A673 (cell line): ENCODE results near the gene INAFM1. TPM values are rescaled to one million over a fixed set of nuclear protein-coding genes. Genes with fewer than 3 reads are reported as not detected.

Experiments used
- BruUV-seq: library from RNA; stranded (reverse); fragments of 400-500 nt; replicated peaks from 2 replicates; lab custom pipeline; 2021; lab: Mats Ljungman, UMichigan
- CTCF ChIA-PET: fragments of 300-600 bp; sonication (Branson Sonifier 250); formaldehyde crosslinking; loops from one replicate; lab custom pipeline; 2022; ENCODE audit warnings: antibody characterized with exemption; lab: Charles Lee
- POLR2A ChIA-PET: fragments of 300-600 bp; sonication (Branson Sonifier 250); formaldehyde crosslinking; loops from one replicate; lab custom pipeline; 2022; ENCODE audit warnings: antibody characterized with exemption; ENCODE audit not compliant: low non-redundant PET; lab: Charles Lee
- DNase-seq: peaks from one replicate; pipeline ENCODE4 v3.0.0-alpha.2; 2015; ENCODE audit warnings: low spot score
- H3K27ac ChIP-seq: fragments of 200-600 bp; sonication (generic); 2 replicates; pipeline ENCODE4 v1.5.1; 2016; ENCODE audit warnings: mixed run types, low read depth, mild to moderate bottlenecking, mixed read lengths, antibody characterized with exemption, low read length; ENCODE audit not compliant: poor library complexity, severe bottlenecking
- H3K27me3 ChIP-seq: fragments of 200-600 bp; sonication (generic); replicated peaks from 2 replicates; pipeline ENCODE4 v1.6.1; 2017; ENCODE audit warnings: mixed run types, low read depth, mild to moderate bottlenecking, mixed read lengths, antibody characterized with exemption, low read length; ENCODE audit not compliant: insufficient read depth, poor library complexity
- H3K36me3 ChIP-seq: fragments of 200-600 bp; sonication (generic); 2 replicates; pipeline ENCODE4 v1.6.1; 2016; ENCODE audit warnings: mixed run types, mild to moderate bottlenecking, mixed read lengths, antibody characterized with exemption, low read length; ENCODE audit not compliant: insufficient read depth, poor library complexity, severe bottlenecking
- H3K4me1 ChIP-seq: fragments of 200-600 bp; sonication (generic); 2 replicates; pipeline ENCODE4 v1.6.1; 2017; ENCODE audit warnings: mixed run types, mild to moderate bottlenecking, mixed read lengths, antibody characterized with exemption, low read length; ENCODE audit not compliant: insufficient read depth, poor library complexity, severe bottlenecking
- H3K4me3 ChIP-seq: fragments of 200-600 bp; sonication (generic); 2 replicates; pipeline ENCODE4 v1.5.1; 2016; ENCODE audit warnings: low read depth, mixed run types, mild to moderate bottlenecking, mixed read lengths, low read length; ENCODE audit not compliant: poor library complexity, severe bottlenecking
- H3K9me3 ChIP-seq: fragments of 200-600 bp; sonication (generic); 2 replicates; pipeline ENCODE4 v1.6.1; 2016; ENCODE audit warnings: mixed run types, low read depth, mild to moderate bottlenecking, mixed read lengths, antibody characterized with exemption, low read length; ENCODE audit not compliant: poor library complexity, severe bottlenecking
- EZH2 ChIP-seq: fragments of 200-600 bp; sonication (generic); IDR thresholded peaks from 2 replicates; pipeline ENCODE4 v1.6.1; 2017; ENCODE audit warnings: borderline replicate concordance, low read depth, mild to moderate bottlenecking, mixed read lengths, antibody characterized with exemption, low read length; ENCODE audit not compliant: poor library complexity, severe bottlenecking
- intact Hi-C: fragments of 100-400 bp; cut with micrococcal nuclease; formaldehyde crosslinking; loops from one replicate; pipeline ENCODE4 v1.10.0; 2022; ENCODE audit not compliant: unreplicated experiment
- microRNA-seq: library from miRNA; unstranded; fragments of <30 nt; microRNA quantifications from one replicate; pipeline ENCODE4 v1.2.0, GENCODE V29; 2021
- total RNA-seq: library from RNA; stranded (reverse); gene quantifications from 2 replicates; pipeline ENCODE4 v1.2.3, GENCODE V29; 2021
- TF ChIP-seq, protein P1 (sequence below): fragments of 300-800, 200-600 bp; sonication (generic); conservative IDR thresholded peaks from 2 replicates; pipeline ENCODE4 v1.5.1; 2017; ENCODE audit warnings: low read depth, mild to moderate bottlenecking, antibody characterized with exemption, low read length, moderate library complexity, mixed read lengths

The INAFM1 gene
- total RNA-seq, 1 experiment from 2014 or later = 13.8 TPM

DNA sequence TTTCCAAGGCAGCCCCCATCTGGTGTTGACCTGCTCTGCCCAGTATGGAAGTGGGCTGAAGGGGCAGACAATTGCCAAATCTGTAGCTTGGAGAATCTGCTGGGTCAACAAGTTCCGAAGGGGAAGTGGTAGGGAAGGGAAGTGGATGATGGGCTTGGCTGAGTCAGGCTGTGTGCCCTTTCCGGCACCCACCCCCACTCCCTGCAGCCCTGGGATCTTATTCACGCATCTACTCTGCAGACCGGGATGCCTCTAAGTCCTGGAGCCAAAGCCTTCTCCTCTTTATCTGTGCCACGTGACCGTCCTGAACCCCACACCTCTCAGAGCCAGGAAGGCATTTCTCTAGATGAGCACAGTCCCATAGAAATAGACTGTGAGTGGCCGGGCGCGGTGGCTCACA, 49.8 kb downstream of the INAFM1 start:
- ChIA-PET POLR2A (no interaction called here), CTCF (no interaction called here)
- intact Hi-C loops = no loop called here
- Histone ChIP-seq H3K4me1 (no peaks in the 10 kb centered on the region), H3K27ac (no peak overlapping the region), H3K27me3 (no peaks in the 10 kb centered on the region), H3K36me3 (no peaks in the 10 kb centered on the region), H3K4me3 (no peak overlapping the region), H3K9me3 (no peaks in the 10 kb centered on the region)
- BruUV-seq = no TSS peak
- TF ChIP-seq, protein P1, sequence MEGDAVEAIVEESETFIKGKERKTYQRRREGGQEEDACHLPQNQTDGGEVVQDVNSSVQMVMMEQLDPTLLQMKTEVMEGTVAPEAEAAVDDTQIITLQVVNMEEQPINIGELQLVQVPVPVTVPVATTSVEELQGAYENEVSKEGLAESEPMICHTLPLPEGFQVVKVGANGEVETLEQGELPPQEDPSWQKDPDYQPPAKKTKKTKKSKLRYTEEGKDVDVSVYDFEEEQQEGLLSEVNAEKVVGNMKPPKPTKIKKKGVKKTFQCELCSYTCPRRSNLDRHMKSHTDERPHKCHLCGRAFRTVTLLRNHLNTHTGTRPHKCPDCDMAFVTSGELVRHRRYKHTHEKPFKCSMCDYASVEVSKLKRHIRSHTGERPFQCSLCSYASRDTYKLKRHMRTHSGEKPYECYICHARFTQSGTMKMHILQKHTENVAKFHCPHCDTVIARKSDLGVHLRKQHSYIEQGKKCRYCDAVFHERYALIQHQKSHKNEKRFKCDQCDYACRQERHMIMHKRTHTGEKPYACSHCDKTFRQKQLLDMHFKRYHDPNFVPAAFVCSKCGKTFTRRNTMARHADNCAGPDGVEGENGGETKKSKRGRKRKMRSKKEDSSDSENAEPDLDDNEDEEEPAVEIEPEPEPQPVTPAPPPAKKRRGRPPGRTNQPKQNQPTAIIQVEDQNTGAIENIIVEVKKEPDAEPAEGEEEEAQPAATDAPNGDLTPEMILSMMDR = no peak
- no peak for TF ChIP-seq EZH2
- DNase-seq = no peak

Small RNAs within 50 kb of the gene (microRNA-seq; reads per million reads assigned to microRNA genes)
- gene MIR3190 = not detected
- not detected for gene MIR3191

Other genes starting within 250 kb of the INAFM1 start
- gene TMEM160, start 226.3 kb upstream of the INAFM1 start, total RNA-seq = 30.1 and 41.8 TPM in 2 replicates
- 94.4 and 94.8 TPM in 2 replicates for gene ZC3H4, start 161.1 kb upstream of the INAFM1 start, total RNA-seq
- 302 and 314 TPM in 2 replicates for gene SAE1, start 144.1 kb upstream of the INAFM1 start, total RNA-seq
- 2.7 and 3.7 TPM in 2 replicates for gene BBC3, start 43.7 kb upstream of the INAFM1 start, total RNA-seq
- 36.4 and 39.7 TPM in 2 replicates for gene CCDC9, start 18.4 kb upstream of the INAFM1 start, total RNA-seq
- 0.92 and 1.2 TPM in 2 replicates for gene C5AR1, start 35.0 kb downstream of the INAFM1 start, total RNA-seq
- 0.04 TPM in 1 of 2 replicates, not detected in the other for gene C5AR2, start 57.3 kb downstream of the INAFM1 start, total RNA-seq
- 24.5 and 29.6 TPM in 2 replicates for gene DHX34, start 74.4 kb downstream of the INAFM1 start, total RNA-seq
- gene MEIS3, start 144.6 kb downstream of the INAFM1 start, total RNA-seq = 9.6 and 21.3 TPM in 2 replicates
- gene SLC8A2, start 197.0 kb downstream of the INAFM1 start, total RNA-seq = 3.2 and 6.6 TPM in 2 replicates
- 18.7 and 18.9 TPM in 2 replicates for gene KPTN, start 209.3 kb downstream of the INAFM1 start, total RNA-seq
- gene NAPA, start 240.2 kb downstream of the INAFM1 start, total RNA-seq = 88.9 and 90.9 TPM in 2 replicates